SKM-1 (cell line): Measurements from ENCODE around the gene FIBCD1.
A peak's percentile ranks its signal among the peaks of the same experiment; 100 is the strongest.

Source experiments
- DNase-seq: peaks from one replicate; lab custom pipeline; 2025; ENCODE audit not compliant: unreplicated experiment; lab: John Stamatoyannopoulos, UW

The FIBCD1 gene, protein sequence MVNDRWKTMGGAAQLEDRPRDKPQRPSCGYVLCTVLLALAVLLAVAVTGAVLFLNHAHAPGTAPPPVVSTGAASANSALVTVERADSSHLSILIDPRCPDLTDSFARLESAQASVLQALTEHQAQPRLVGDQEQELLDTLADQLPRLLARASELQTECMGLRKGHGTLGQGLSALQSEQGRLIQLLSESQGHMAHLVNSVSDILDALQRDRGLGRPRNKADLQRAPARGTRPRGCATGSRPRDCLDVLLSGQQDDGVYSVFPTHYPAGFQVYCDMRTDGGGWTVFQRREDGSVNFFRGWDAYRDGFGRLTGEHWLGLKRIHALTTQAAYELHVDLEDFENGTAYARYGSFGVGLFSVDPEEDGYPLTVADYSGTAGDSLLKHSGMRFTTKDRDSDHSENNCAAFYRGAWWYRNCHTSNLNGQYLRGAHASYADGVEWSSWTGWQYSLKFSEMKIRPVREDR

GRCh38 chr9:130938652-130939404 is at the start of gene FIBCD1:
Gene FIBCD1, minus strand, starts transcription at chr9:130939247. Its CDS starts 640 bp downstream, at chr9:130938607.
- DNase-seq: no peak

- no peak for DNase-seq
Observed at GRCh38 chr9:130988400-130988747, 49.3 kb upstream of the FIBCD1 start.

GRCh38 chr9:130987738-130988399 is 48.8 kb upstream of the FIBCD1 start:
- DNase-seq: no peak

- DNase-seq: no peak
Observed at GRCh38 chr9:130987054-130987453, 48.0 kb upstream of the FIBCD1 start.

DNA sequence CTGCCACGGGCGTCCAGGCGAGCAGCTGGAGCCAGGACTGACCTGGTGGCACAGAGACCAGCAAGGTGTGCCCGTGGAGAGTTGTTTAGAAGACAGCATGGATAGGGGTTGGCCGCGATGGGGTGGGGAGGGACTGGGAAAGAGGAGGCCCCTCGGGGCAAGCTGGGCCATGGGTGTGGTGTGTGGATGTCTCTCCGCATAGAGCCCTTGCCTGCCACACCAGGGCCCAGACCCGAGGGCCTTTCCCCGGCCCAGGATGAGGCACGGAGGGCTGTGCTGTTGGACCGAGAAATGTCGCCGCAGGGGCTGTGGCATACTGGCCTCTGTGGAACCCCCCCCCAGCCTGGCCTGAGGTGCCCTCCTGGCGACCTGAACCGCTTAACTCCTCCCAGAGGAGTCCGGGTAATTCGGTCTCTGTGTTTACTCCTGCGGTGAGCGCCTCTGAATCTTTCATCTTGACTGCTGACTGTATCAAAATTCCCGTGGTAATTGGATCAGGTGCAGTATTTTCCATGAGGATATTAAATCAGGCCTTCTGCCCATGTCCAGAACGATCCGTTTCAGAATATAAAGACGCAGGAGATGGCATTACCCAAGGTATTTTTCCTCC is 47.4 kb upstream of the FIBCD1 start:
- no peak for DNase-seq

DNA sequence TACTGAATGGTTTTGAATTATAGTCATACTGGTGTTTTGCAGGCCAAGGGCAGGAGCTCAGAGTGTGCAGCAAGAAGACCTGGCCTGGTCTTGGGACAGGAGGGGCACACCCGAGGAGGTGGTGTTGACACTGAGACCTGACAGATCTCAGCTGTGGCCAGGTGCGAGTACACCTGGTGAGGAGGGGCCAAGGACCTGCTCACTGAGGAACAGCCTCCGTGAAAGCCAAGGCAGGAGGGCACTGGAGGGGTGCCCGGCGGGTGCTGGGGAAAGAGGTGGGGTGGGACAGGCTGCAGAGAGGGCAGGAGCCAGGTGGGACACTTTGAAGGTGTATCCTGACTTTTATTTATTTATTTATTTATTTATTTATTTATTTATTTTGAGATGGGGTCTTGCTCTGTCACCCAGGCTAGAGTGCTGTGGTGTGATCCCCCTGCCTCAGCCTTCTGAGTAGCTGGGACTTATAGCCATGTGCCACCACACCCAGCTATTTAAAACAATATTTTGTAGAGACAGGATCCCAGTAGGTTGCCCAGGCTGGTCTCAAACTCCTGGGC is 46.6 kb upstream of the FIBCD1 start:
- DNase-seq: no peak

DNA sequence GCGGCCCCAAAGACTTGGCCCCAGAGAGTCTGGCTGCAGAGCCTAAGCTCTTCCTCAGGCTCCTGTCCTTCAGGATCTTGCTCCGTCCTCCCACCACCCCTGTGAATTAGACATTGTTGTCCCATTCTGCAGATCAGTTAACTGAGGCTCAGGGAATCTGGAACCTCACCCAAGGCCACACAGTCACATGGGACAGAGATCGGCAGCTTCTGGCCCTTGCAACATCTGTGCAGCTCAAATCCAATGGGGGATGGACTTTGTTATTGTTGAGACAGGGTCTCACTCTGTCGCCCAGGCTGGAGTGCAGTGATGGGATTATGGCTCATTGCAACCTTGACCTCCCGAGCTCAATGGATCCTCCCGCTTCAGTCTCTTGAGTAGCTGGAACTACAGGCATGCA is 46.0 kb upstream of the FIBCD1 start:
- DNase-seq: no peak

- DNase-seq: no peak
Observed at GRCh38 chr9:130984521-130984920, 45.5 kb upstream of the FIBCD1 start.

GRCh38 chr9:130983970-130984369 is 44.9 kb upstream of the FIBCD1 start:
- DNase-seq: no peak

GRCh38 chr9:130983359-130983670 is 44.3 kb upstream of the FIBCD1 start:
- no peak for DNase-seq

GRCh38 chr9:130982636-130983358 is 43.8 kb upstream of the FIBCD1 start:
- no peak for DNase-seq

DNA sequence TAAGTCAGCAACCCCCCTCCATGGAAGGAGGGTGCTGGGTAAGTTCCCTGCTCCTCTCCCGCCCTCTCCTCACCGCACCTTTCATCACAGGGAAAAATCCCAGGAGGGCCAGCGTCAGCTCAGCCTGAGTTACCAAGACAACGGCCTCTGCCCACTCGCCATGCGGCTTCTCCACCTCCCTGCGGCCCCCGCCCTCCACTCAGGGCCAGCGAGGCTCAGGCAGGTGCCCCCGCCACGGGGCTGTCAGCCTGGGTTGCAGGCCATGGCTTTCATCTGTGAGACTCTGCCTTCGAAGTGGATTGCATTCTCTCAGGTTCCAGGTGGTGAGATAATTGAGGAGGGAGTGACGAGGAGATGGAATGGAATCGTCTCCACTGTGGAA is 42.7 kb upstream of the FIBCD1 start:
- no peak for DNase-seq

GRCh38 chr9:130981002-130981755 is 42.1 kb upstream of the FIBCD1 start:
- peak; percentile 72 for DNase-seq

GRCh38 chr9:130980526-130980925 is 41.5 kb upstream of the FIBCD1 start:
- DNase-seq: no peak

DNA sequence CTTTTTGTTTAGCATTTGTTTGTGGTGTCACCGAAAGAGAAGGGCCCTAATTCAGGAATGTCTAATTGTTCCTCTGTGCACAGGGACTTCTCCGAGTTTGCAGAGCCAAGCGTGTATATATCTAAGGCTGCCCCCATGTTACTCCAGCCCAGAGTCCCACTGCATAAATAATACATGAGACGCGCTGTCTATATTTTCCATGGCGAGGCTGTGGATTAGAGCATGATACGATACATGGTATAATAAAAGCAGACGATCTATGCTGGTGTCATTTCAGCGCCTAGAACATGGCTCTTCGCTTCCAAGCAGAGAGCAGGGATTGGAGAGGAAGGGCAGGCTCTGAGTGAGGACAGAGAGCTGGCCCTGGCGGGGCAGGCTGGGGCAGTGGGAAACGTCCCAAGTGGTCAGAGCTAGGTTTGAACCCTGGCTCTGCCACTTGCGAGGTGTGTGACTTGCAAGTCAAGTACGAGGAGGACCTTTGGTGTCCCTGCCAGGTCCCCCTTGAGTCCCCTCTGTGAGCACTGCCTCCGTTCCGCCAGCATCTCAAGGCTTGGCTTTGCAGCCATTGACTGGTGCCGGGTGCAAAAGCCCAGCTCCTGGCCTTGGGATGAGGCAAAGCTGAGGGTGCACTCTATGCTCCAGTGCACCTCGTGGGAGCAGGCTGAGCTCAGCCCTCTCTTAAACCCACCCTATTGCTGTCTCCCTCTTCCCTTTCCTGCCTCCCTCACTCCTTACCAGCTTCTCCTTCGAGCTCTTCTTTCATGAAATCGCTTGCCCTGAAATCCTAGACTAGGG is 40.7 kb upstream of the FIBCD1 start:
- no peak for DNase-seq

DNA sequence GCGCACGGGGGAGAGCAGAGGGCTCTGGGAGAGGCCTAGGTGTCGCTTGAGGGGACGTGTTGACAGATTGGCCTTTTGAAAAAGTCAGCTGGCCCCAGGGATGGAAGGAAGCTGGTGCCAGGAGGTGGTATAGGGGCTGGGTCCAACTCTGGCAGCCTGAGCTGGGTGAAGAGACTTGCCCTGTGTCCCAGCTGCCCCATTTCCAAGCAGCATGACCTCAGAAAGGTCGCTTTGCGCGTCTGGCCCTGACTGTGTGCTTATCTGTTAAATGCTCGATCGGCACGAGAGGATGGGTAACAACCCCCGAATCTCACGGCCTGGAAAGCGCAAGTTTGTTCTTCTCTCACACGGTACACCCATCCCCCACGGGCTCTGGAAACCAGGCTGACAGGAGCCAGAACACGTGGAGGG is 38.8 kb upstream of the FIBCD1 start:
- no peak for DNase-seq

GRCh38 chr9:130975932-130976841 is 37.1 kb upstream of the FIBCD1 start:
- DNase-seq: no peak

- no peak for DNase-seq
Observed at GRCh38 chr9:130975156-130975555, 36.1 kb upstream of the FIBCD1 start.
